ENCODE data around the gene RNF4.

GRCh38 chr4:2458546-2459491 is 10.1 kb upstream of the RNF4 start:
- TF ChIP-seq POLR2A (IDR thresholded peaks at IDR 0.05) (no peak), CTCF (IDR thresholded peaks at IDR 0.05) (no peak)
